ENCODE measurements around the gene KSR1. TPM values are rescaled to one million over a fixed set of nuclear protein-coding genes. Genes with fewer than 3 reads are reported as not detected.

Gene KSR1
- polyA plus RNA-seq, 1 donor from 2014 or later: 9.2 TPM

DNA sequence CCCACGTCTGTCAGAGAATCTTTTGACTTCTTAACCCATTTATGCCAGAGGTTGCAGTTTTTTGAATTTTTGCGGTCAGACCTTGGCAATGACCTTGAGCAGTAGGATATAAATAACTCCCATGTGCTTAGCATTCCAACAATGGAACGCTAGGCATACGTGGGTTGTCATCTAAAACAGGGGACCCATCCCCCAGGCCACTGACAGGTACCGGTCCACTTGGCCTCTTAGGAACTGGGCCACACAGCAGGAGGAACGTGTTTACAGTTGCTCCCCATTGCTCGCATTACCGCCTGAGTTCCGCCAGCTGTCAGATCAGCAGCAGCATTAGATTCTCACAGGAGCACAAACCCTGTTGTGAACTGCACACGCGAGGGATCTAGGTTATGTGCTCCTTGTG lies 97.9 kb downstream of the KSR1 start:
- Histone ChIP-seq H2AFZ (ENCODE audit: low read depth, low read length) (no peak overlapping the region), H3K9me2 (ENCODE audit: insufficient read depth, low read length) (no peaks in the 10 kb centered on the region), H3K79me2 (replicated peaks; ENCODE audit: insufficient read depth, low read length) (no peaks in the 10 kb centered on the region), H3K27me3 (ENCODE audit: insufficient read depth, low read depth, low read length) (no peaks in the 10 kb centered on the region), H3K9me3 (ENCODE audit: low read length) (no peaks in the 10 kb centered on the region), H3K9ac (ENCODE audit: low read length) (no peak overlapping the region), H3K27ac (ENCODE audit: low read length) (no peak overlapping the region), H3F3A (ENCODE audit: insufficient read depth, low read length, poor library complexity, severe bottlenecking) (no peaks in the 10 kb centered on the region), H3K36me3 (ENCODE audit: insufficient read depth, low read length) (no peaks in the 10 kb centered on the region), H4K20me1 (ENCODE audit: insufficient read depth) (no peaks in the 10 kb centered on the region), H3K4me3 (ENCODE audit: low read length) (no peak overlapping the region), H3K4me2 (ENCODE audit: low read length) (no peak overlapping the region)
- TF ChIP-seq, protein P1, sequence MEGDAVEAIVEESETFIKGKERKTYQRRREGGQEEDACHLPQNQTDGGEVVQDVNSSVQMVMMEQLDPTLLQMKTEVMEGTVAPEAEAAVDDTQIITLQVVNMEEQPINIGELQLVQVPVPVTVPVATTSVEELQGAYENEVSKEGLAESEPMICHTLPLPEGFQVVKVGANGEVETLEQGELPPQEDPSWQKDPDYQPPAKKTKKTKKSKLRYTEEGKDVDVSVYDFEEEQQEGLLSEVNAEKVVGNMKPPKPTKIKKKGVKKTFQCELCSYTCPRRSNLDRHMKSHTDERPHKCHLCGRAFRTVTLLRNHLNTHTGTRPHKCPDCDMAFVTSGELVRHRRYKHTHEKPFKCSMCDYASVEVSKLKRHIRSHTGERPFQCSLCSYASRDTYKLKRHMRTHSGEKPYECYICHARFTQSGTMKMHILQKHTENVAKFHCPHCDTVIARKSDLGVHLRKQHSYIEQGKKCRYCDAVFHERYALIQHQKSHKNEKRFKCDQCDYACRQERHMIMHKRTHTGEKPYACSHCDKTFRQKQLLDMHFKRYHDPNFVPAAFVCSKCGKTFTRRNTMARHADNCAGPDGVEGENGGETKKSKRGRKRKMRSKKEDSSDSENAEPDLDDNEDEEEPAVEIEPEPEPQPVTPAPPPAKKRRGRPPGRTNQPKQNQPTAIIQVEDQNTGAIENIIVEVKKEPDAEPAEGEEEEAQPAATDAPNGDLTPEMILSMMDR (IDR thresholded peaks at IDR 0.05; ENCODE audit: poor library complexity, severe bottlenecking): no peak
- no peak for TF ChIP-seq MXI1 (conservative IDR thresholded peaks at IDR 0.05; ENCODE audit: poor library complexity, severe bottlenecking)
- no peak for TF ChIP-seq EP300 (conservative IDR thresholded peaks at IDR 0.05; ENCODE audit: poor library complexity, severe bottlenecking)
- TF ChIP-seq EZH2 (IDR thresholded peaks at IDR 0.05; ENCODE audit: borderline replicate concordance, insufficient read depth, low read length, poor library complexity, severe bottlenecking): no peak
- TF ChIP-seq TAF1 (IDR thresholded peaks at IDR 0.05; ENCODE audit: low read depth): no peak
- no peak for TF ChIP-seq POLR2AphosphoS5 (IDR thresholded peaks at IDR 0.05)
- no peak for TF ChIP-seq SMC3 (conservative IDR thresholded peaks at IDR 0.05; ENCODE audit: poor library complexity)
- no peak for TF ChIP-seq RAD21 (conservative IDR thresholded peaks at IDR 0.05)
- TF ChIP-seq, protein P2, sequence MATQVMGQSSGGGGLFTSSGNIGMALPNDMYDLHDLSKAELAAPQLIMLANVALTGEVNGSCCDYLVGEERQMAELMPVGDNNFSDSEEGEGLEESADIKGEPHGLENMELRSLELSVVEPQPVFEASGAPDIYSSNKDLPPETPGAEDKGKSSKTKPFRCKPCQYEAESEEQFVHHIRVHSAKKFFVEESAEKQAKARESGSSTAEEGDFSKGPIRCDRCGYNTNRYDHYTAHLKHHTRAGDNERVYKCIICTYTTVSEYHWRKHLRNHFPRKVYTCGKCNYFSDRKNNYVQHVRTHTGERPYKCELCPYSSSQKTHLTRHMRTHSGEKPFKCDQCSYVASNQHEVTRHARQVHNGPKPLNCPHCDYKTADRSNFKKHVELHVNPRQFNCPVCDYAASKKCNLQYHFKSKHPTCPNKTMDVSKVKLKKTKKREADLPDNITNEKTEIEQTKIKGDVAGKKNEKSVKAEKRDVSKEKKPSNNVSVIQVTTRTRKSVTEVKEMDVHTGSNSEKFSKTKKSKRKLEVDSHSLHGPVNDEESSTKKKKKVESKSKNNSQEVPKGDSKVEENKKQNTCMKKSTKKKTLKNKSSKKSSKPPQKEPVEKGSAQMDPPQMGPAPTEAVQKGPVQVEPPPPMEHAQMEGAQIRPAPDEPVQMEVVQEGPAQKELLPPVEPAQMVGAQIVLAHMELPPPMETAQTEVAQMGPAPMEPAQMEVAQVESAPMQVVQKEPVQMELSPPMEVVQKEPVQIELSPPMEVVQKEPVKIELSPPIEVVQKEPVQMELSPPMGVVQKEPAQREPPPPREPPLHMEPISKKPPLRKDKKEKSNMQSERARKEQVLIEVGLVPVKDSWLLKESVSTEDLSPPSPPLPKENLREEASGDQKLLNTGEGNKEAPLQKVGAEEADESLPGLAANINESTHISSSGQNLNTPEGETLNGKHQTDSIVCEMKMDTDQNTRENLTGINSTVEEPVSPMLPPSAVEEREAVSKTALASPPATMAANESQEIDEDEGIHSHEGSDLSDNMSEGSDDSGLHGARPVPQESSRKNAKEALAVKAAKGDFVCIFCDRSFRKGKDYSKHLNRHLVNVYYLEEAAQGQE (IDR thresholded peaks at IDR 0.05; ENCODE audit: borderline replicate concordance): no peak

DNA sequence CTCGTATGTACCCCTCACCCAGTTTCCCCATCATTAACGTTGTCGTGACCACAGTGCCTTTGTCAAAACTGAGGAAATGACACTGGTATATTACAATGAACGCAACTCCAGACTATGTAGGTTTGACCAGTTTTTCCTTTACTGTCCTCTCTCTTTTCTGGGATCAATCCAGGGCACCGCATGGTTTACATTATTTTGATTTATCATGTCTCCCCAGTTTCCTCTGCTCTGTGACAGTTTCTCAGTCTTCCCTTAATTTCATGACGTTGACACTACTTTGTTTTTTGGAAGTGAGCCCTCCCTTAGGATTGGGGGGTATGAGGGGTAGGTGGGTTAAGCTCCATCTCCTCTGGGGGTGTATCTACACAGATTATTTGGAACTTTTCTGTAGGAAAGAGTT lies 98.7 kb downstream of the KSR1 start:
- no peaks in the 10 kb centered on the region for H3K9me2 ChIP-seq (ENCODE audit: insufficient read depth, low read length)
- no peak overlapping the region for H2AFZ ChIP-seq (ENCODE audit: low read depth, low read length)
- no peaks in the 10 kb centered on the region for H3F3A ChIP-seq (ENCODE audit: insufficient read depth, low read length, poor library complexity, severe bottlenecking)
- H3K27ac ChIP-seq (ENCODE audit: low read length): no peak overlapping the region
- H3K79me2 ChIP-seq (replicated peaks; ENCODE audit: insufficient read depth, low read length): no peaks in the 10 kb centered on the region
- H3K4me3 ChIP-seq (ENCODE audit: low read length): no peak overlapping the region
- no peak overlapping the region for H3K4me2 ChIP-seq (ENCODE audit: low read length)
- TF ChIP-seq MXI1 (conservative IDR thresholded peaks at IDR 0.05; ENCODE audit: poor library complexity, severe bottlenecking): no peak
- H3K27me3 ChIP-seq (ENCODE audit: insufficient read depth, low read depth, low read length): no peaks in the 10 kb centered on the region
- no peaks in the 10 kb centered on the region for H3K36me3 ChIP-seq (ENCODE audit: insufficient read depth, low read length)
- H3K9ac ChIP-seq (ENCODE audit: low read length): no peak overlapping the region
- H4K20me1 ChIP-seq (ENCODE audit: insufficient read depth): no peaks in the 10 kb centered on the region
- H3K9me3 ChIP-seq (ENCODE audit: low read length): no peaks in the 10 kb centered on the region

DNA sequence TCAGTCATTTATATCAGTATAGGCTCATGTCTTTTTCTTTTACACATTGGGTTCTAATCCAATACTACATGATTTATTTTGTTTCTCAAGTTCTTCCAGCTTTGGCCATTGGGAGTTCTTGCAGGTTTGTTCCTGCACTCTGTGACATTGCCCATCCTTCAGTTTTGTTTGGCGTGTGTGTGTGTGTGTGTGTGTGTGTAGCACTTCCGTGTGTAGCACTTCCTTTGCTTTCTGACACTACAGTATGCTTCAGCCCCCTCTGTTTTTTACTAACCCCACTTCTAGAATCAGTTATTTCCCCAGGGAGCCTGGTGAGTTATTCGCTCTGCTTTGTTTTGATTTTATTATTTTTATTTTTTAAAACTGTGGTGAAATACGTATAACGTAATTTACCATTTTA lies 99.1 kb downstream of the KSR1 start:
- TF ChIP-seq RAD21 (conservative IDR thresholded peaks at IDR 0.05) (no peak), MXI1 (conservative IDR thresholded peaks at IDR 0.05; ENCODE audit: poor library complexity, severe bottlenecking) (no peak), TAF1 (IDR thresholded peaks at IDR 0.05; ENCODE audit: low read depth) (no peak), SMC3 (conservative IDR thresholded peaks at IDR 0.05; ENCODE audit: poor library complexity) (no peak), POLR2AphosphoS5 (IDR thresholded peaks at IDR 0.05) (no peak), EZH2 (IDR thresholded peaks at IDR 0.05; ENCODE audit: borderline replicate concordance, insufficient read depth, low read length, poor library complexity, severe bottlenecking) (no peak), EP300 (conservative IDR thresholded peaks at IDR 0.05; ENCODE audit: poor library complexity, severe bottlenecking) (no peak)
- TF ChIP-seq, protein P2 (IDR thresholded peaks at IDR 0.05; ENCODE audit: borderline replicate concordance): no peak
- TF ChIP-seq, protein P1 (IDR thresholded peaks at IDR 0.05; ENCODE audit: poor library complexity, severe bottlenecking): no peak
- Histone ChIP-seq H3K4me2 (ENCODE audit: low read length) (no peak overlapping the region), H3K27ac (ENCODE audit: low read length) (no peak overlapping the region), H3K36me3 (ENCODE audit: insufficient read depth, low read length) (no peaks in the 10 kb centered on the region), H3K4me3 (ENCODE audit: low read length) (no peak overlapping the region), H3K79me2 (replicated peaks; ENCODE audit: insufficient read depth, low read length) (no peaks in the 10 kb centered on the region), H3K9me2 (ENCODE audit: insufficient read depth, low read length) (no peaks in the 10 kb centered on the region), H4K20me1 (ENCODE audit: insufficient read depth) (no peaks in the 10 kb centered on the region), H3K9me3 (ENCODE audit: low read length) (no peaks in the 10 kb centered on the region), H3K9ac (ENCODE audit: low read length) (no peak overlapping the region), H3K27me3 (ENCODE audit: insufficient read depth, low read depth, low read length) (no peaks in the 10 kb centered on the region), H2AFZ (ENCODE audit: low read depth, low read length) (no peak overlapping the region), H3F3A (ENCODE audit: insufficient read depth, low read length, poor library complexity, severe bottlenecking) (no peaks in the 10 kb centered on the region)
